Measurements from ENCODE around the gene NELL2.

DNA sequence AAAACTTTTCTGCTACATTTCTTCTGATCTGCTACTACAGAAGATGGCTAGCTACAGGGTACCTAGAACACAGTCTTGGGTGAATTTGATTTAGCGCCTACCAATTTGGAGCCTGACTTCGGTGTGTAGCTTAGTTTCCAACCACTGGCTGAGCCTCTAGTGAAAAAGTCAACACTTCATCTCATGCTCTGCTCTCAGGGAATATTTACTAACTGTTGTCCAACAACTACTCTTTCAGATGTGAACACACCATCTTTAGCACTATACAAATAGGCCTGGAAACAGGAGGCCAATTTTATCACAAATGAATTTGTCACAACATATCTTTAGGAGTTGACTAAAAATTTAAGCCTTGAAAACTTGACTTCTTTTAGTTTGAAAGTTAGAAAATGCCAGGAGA lies 167.9 kb downstream of the NELL2 start:
- TF ChIP-seq TAF1 (IDR thresholded peaks at IDR 0.05; ENCODE audit: borderline replicate concordance, insufficient read depth, low read length) (no peak), SIN3A (IDR thresholded peaks at IDR 0.05; ENCODE audit: borderline replicate concordance, insufficient read depth, low read length) (no peak)
- TF ChIP-seq, protein P1, sequence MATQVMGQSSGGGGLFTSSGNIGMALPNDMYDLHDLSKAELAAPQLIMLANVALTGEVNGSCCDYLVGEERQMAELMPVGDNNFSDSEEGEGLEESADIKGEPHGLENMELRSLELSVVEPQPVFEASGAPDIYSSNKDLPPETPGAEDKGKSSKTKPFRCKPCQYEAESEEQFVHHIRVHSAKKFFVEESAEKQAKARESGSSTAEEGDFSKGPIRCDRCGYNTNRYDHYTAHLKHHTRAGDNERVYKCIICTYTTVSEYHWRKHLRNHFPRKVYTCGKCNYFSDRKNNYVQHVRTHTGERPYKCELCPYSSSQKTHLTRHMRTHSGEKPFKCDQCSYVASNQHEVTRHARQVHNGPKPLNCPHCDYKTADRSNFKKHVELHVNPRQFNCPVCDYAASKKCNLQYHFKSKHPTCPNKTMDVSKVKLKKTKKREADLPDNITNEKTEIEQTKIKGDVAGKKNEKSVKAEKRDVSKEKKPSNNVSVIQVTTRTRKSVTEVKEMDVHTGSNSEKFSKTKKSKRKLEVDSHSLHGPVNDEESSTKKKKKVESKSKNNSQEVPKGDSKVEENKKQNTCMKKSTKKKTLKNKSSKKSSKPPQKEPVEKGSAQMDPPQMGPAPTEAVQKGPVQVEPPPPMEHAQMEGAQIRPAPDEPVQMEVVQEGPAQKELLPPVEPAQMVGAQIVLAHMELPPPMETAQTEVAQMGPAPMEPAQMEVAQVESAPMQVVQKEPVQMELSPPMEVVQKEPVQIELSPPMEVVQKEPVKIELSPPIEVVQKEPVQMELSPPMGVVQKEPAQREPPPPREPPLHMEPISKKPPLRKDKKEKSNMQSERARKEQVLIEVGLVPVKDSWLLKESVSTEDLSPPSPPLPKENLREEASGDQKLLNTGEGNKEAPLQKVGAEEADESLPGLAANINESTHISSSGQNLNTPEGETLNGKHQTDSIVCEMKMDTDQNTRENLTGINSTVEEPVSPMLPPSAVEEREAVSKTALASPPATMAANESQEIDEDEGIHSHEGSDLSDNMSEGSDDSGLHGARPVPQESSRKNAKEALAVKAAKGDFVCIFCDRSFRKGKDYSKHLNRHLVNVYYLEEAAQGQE (IDR thresholded peaks at IDR 0.05; ENCODE audit: insufficient read depth in 1 of 2, low read depth in 2 of 2, low read length in 2 of 2): no peak

Measured in PFSK-1 (cell line).